ENCODE measurements around the gene PZP.

DNA sequence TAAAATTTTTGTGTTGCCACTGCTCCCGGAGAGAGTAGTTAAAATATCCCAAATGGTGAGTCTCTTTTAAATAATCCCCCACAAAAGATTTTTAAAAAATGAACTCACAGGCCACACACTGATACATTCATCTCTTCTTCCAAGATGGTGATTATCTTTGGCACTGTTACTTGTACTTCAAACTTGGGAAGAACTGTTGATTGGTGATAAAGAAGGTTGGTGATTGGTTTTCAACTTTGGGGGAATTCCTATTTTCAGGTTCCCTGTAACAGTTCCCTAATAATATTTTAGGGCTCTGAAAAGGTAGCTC is 99.0 kb downstream of the PZP start:
- no peak for TF ChIP-seq POLR2A (IDR thresholded peaks at IDR 0.05; ENCODE audit: low read depth, low read length)
- TF ChIP-seq, protein P1, sequence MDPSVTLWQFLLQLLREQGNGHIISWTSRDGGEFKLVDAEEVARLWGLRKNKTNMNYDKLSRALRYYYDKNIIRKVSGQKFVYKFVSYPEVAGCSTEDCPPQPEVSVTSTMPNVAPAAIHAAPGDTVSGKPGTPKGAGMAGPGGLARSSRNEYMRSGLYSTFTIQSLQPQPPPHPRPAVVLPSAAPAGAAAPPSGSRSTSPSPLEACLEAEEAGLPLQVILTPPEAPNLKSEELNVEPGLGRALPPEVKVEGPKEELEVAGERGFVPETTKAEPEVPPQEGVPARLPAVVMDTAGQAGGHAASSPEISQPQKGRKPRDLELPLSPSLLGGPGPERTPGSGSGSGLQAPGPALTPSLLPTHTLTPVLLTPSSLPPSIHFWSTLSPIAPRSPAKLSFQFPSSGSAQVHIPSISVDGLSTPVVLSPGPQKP (IDR thresholded peaks at IDR 0.05; ENCODE audit: low read depth, low read length), result no peak
- TF ChIP-seq ZBTB33 (IDR thresholded peaks at IDR 0.05), result no peak
- TF ChIP-seq HDAC2 (IDR thresholded peaks at IDR 0.05), result no peak
- TF ChIP-seq EZH2 (IDR thresholded peaks at IDR 0.05; ENCODE audit: borderline replicate concordance, control insufficient read depth, low read depth, low read length), result no peak
- TF ChIP-seq POLR2AphosphoS5 (IDR thresholded peaks at IDR 0.05; ENCODE audit: low read length), result no peak
- TF ChIP-seq TBL1XR1 (IDR thresholded peaks at IDR 0.05; ENCODE audit: low read depth, low read length), result no peak
